OCI-LY1 (cell line): Measurements from ENCODE around the gene OR8G5.

Experiments used
- EZH2 ChIP-seq: fragments of 200-600 bp; sonication (generic), shearing (Covaris generic); IDR thresholded peaks from 2 replicates; pipeline ENCODE4 v1.8.0; 2017; ENCODE audit warnings: borderline replicate concordance, mixed run types, mild to moderate bottlenecking, antibody characterized with exemption, low read length, moderate library complexity, mixed read lengths
- TF ChIP-seq, protein P1 (sequence below): fragments of 200-600 bp; sonication (generic), shearing (Covaris generic); IDR thresholded peaks from 2 replicates; pipeline ENCODE4 v1.5.1; 2017; ENCODE audit warnings: mild to moderate bottlenecking, antibody characterized with exemption, low read length, moderate library complexity, mixed read lengths

- TF ChIP-seq, protein P1, sequence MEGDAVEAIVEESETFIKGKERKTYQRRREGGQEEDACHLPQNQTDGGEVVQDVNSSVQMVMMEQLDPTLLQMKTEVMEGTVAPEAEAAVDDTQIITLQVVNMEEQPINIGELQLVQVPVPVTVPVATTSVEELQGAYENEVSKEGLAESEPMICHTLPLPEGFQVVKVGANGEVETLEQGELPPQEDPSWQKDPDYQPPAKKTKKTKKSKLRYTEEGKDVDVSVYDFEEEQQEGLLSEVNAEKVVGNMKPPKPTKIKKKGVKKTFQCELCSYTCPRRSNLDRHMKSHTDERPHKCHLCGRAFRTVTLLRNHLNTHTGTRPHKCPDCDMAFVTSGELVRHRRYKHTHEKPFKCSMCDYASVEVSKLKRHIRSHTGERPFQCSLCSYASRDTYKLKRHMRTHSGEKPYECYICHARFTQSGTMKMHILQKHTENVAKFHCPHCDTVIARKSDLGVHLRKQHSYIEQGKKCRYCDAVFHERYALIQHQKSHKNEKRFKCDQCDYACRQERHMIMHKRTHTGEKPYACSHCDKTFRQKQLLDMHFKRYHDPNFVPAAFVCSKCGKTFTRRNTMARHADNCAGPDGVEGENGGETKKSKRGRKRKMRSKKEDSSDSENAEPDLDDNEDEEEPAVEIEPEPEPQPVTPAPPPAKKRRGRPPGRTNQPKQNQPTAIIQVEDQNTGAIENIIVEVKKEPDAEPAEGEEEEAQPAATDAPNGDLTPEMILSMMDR, result no peak
- no peak for TF ChIP-seq EZH2
Measured at GRCh38 chr11:124310721-124311120, 54.5 kb downstream of the OR8G5 start.
